Astrocyte (in vitro differentiated cells and primary cell): ENCODE measurements around the gene DOC2A. TPM values are rescaled to one million over a fixed set of nuclear protein-coding genes. Genes with fewer than 3 reads are reported as not detected.
"Not testable (repeated sequence)": the region's sequence is repeated elsewhere in the genome, so short reads cannot be mapped to it uniquely, and the experiment has no call there.

Source experiments
- DNase-seq: peaks from one replicate; pipeline ENCODE4 v3.0.0-alpha.2; 2010; ENCODE audit warnings: low read depth
- FAIRE-seq: peaks from 2 replicates; lab custom pipeline; 2011; peaks lifted over from hg19 to GRCh38; lab: Jason Lieb, UNC
- H2AFZ ChIP-seq: 2 replicates; pipeline ENCODE4 v1.6.0; 2012; ENCODE audit warnings: low read depth, low read length, inconsistent platforms
- H3K27ac ChIP-seq: 2 replicates; pipeline ENCODE4 v1.5.1; 2011; ENCODE audit warnings: low read depth, low read length, inconsistent platforms
- H3K27me3 ChIP-seq: 2 replicates; pipeline ENCODE4 v1.6.0; 2011; ENCODE audit warnings: low read length, inconsistent platforms; ENCODE audit not compliant: insufficient read depth
- H3K36me3 ChIP-seq: 2 replicates; pipeline ENCODE4 v1.5.1; 2011; ENCODE audit warnings: low read length, inconsistent platforms; ENCODE audit not compliant: insufficient read depth
- H3K4me1 ChIP-seq: 2 replicates; pipeline ENCODE4 v1.5.1; 2011; ENCODE audit warnings: low read length, inconsistent platforms; ENCODE audit not compliant: insufficient read depth
- H3K4me2 ChIP-seq: 2 replicates; pipeline ENCODE4 v1.6.0; 2012; ENCODE audit warnings: low read length, inconsistent platforms
- H3K4me3 ChIP-seq: 2 replicates; pipeline ENCODE4 v1.5.1; 2011; ENCODE audit warnings: low read depth, mild to moderate bottlenecking, low read length, inconsistent platforms; ENCODE audit not compliant: insufficient read depth
- H3K79me2 ChIP-seq: 2 replicates; pipeline ENCODE4 v1.6.0; 2012; ENCODE audit warnings: mild to moderate bottlenecking, low read length, inconsistent platforms; ENCODE audit not compliant: insufficient read depth
- H3K9ac ChIP-seq: 2 replicates; pipeline ENCODE4 v1.6.0; 2012; ENCODE audit warnings: mild to moderate bottlenecking, low read length, inconsistent platforms
- H3K9me3 ChIP-seq: 2 replicates; pipeline ENCODE4 v1.5.1; 2012; ENCODE audit warnings: low read depth, mild to moderate bottlenecking, low read length, inconsistent platforms; ENCODE audit not compliant: insufficient read depth
- H4K20me1 ChIP-seq: 2 replicates; pipeline ENCODE4 v1.6.0; 2012; ENCODE audit warnings: low read length, inconsistent platforms; ENCODE audit not compliant: insufficient read depth
- H3K27ac Mint-ChIP-seq: one replicate; pipeline ENCODE4 v1.8.0; 2021; ENCODE audit warnings: mild to moderate bottlenecking, mixed read lengths; ENCODE audit not compliant: unreplicated experiment
- H3K27me3 Mint-ChIP-seq: one replicate; pipeline ENCODE4 v1.8.0; 2021; ENCODE audit warnings: low read depth, mixed read lengths; ENCODE audit not compliant: unreplicated experiment
- H3K36me3 Mint-ChIP-seq: one replicate; pipeline ENCODE4 v1.8.0; 2021; ENCODE audit warnings: low read depth, mixed read lengths; ENCODE audit not compliant: unreplicated experiment
- H3K4me1 Mint-ChIP-seq: one replicate; pipeline ENCODE4 v1.8.0; 2021; ENCODE audit warnings: low read depth, mixed read lengths; ENCODE audit not compliant: unreplicated experiment
- H3K4me3 Mint-ChIP-seq: one replicate; pipeline ENCODE4 v1.8.0; 2021; ENCODE audit warnings: mild to moderate bottlenecking, moderate library complexity, mixed read lengths; ENCODE audit not compliant: unreplicated experiment
- H3K9me3 Mint-ChIP-seq: one replicate; pipeline ENCODE4 v1.8.0; 2021; ENCODE audit warnings: mild to moderate bottlenecking, mixed read lengths; ENCODE audit not compliant: unreplicated experiment
- CTCF ChIP-seq: IDR thresholded peaks from 2 replicates; pipeline ENCODE4 v1.5.1; 2011; ENCODE audit warnings: low read depth, mild to moderate bottlenecking, inconsistent platforms, low read length, moderate library complexity; ENCODE audit not compliant: insufficient read depth
- EZH2 ChIP-seq: IDR thresholded peaks from 2 replicates; pipeline ENCODE4 v1.6.1; 2012; ENCODE audit warnings: mild to moderate bottlenecking, low read length, inconsistent platforms; ENCODE audit not compliant: insufficient read depth
- total RNA-seq: library from RNA; stranded (reverse); gene quantifications from 2 replicates; pipeline ENCODE4 v1.2.1, GENCODE V29; 2021

The DOC2A gene
- total RNA-seq, 1 donor from 2014 or later, result 0.89 TPM

GRCh38 chr16:30016555-30017276 is 5.9 kb upstream of the DOC2A start:
- Mint-ChIP-seq H3K27ac (no peak overlapping the region), H3K27me3 (peaks cover 16% of the 10 kb centered on the region), H3K36me3 (no peaks in the 10 kb centered on the region), H3K4me3 (no peak overlapping the region), H3K9me3 (peaks cover 3% of the 10 kb centered on the region), H3K4me1 (peaks cover 5% of the 10 kb centered on the region)
- no peaks in the 10 kb centered on the region for H3K9me3 ChIP-seq
- H3K4me1 ChIP-seq, result no peaks in the 10 kb centered on the region
- H3K79me2 ChIP-seq, result no peaks in the 10 kb centered on the region
- H3K4me2 ChIP-seq, result no peak overlapping the region
- TF ChIP-seq EZH2, result no peak
- TF ChIP-seq CTCF, result no peak
- H3K27ac ChIP-seq, result no peak overlapping the region
- no peak overlapping the region for H2AFZ ChIP-seq
- no peak overlapping the region for H3K4me3 ChIP-seq
- no peaks in the 10 kb centered on the region for H4K20me1 ChIP-seq
- DNase-seq (no peak), FAIRE-seq (no peak)
- no peaks in the 10 kb centered on the region for H3K36me3 ChIP-seq
- no peak overlapping the region for H3K9ac ChIP-seq
- H3K27me3 ChIP-seq, result peaks cover under 1% of the 10 kb centered on the region

GRCh38 chr16:30015450-30015849 is 4.6 kb upstream of the DOC2A start:
- not testable (repeated sequence) for H3K4me3 Mint-ChIP-seq, H3K36me3 Mint-ChIP-seq

GRCh38 chr16:30012598-30012997 is 1.8 kb upstream of the DOC2A start:
- FAIRE-seq, H3K4me3 ChIP-seq: not testable (repeated sequence)
- peak overlapping the region; percentile 14 for H3K4me3 Mint-ChIP-seq

More at GRCh38 chr16:30015450-30015849, 4.6 kb upstream of the DOC2A start:
- H3K27me3 ChIP-seq, H3K27ac ChIP-seq, H4K20me1 ChIP-seq, H3K4me1 Mint-ChIP-seq, H3K9ac ChIP-seq, H3K4me3 ChIP-seq, H3K79me2 ChIP-seq, H3K4me1 ChIP-seq, H3K9me3 ChIP-seq, FAIRE-seq, H2AFZ ChIP-seq, H3K9me3 Mint-ChIP-seq, H3K36me3 ChIP-seq, H3K4me2 ChIP-seq, H3K27ac Mint-ChIP-seq, DNase-seq: not testable (repeated sequence)
- H3K27me3 Mint-ChIP-seq, result peaks cover 15% of the 10 kb centered on the region

More at GRCh38 chr16:30012598-30012997, 1.8 kb upstream of the DOC2A start:
- H2AFZ ChIP-seq, H3K36me3 Mint-ChIP-seq, H3K4me1 Mint-ChIP-seq, H3K9me3 Mint-ChIP-seq, DNase-seq, H3K4me2 ChIP-seq, H3K79me2 ChIP-seq, H3K4me1 ChIP-seq, H3K9ac ChIP-seq, H3K36me3 ChIP-seq, H3K9me3 ChIP-seq, H3K27ac ChIP-seq, H3K27ac Mint-ChIP-seq, H4K20me1 ChIP-seq, H3K27me3 ChIP-seq: not testable (repeated sequence)
- peaks cover 30% of the 10 kb centered on the region for H3K27me3 Mint-ChIP-seq
